Fibroblast of lung (primary cell): Measurements from ENCODE around the gene RANBP3L.

Experiments
- CTCF ChIP-seq, 2 donors: IDR thresholded peaks in 1 of 2; conservative IDR thresholded peaks in 1 of 2; 1 replicate in 1 of 2; 2 replicates in 1 of 2; pipeline ENCODE4 v1.5.1; 2011 to 2012; ENCODE audit warnings: low read length in 2 of 2, control low read depth in 1 of 2, inconsistent platforms in 1 of 2, low read depth in 1 of 2, mild to moderate bottlenecking in 1 of 2
- EZH2 ChIP-seq: IDR thresholded peaks from 2 replicates; pipeline ENCODE4 v1.5.1; 2012; ENCODE audit warnings: low read length, control low read depth, mild to moderate bottlenecking; ENCODE audit errors: missing control alignments

GRCh38 chr5:36325196-36325595 lies 23.5 kb upstream of the RANBP3L start:
- TF ChIP-seq CTCF (conservative IDR thresholded peaks at IDR 0.05 in 1 of 2, IDR thresholded peaks at IDR 0.05 in 1 of 2; ENCODE audit: low read depth in 1 of 2, low read length in 2 of 2) (no peak), EZH2 (no peak)
